B cell (primary cell): Measurements from ENCODE around the gene PARS2. TPM values are rescaled to one million over a fixed set of nuclear protein-coding genes. Genes with fewer than 3 reads are reported as not detected.

Experiments used
- ATAC-seq: fragments of 200-7000 bp; cut with Tn5 transposase; one replicate; pipeline ENCODE4 v1.10.0; 2021; ENCODE audit warnings: low read depth, mild to moderate bottlenecking, moderate number of reproducible peaks, moderate library complexity
- CTCF ChIA-PET: fragments of 350-600 bp; sonication (Branson Sonifier 250); formaldehyde crosslinking; loops from one replicate; lab custom pipeline; 2021; ENCODE audit warnings: antibody characterized with exemption, inconsistent platforms; lab: Charles Lee
- POLR2A ChIA-PET: fragments of 350-600 bp; sonication (Branson Sonifier 250); formaldehyde crosslinking; loops from one replicate; lab custom pipeline; 2021; ENCODE audit warnings: antibody characterized with exemption; lab: Charles Lee
- DNase-seq: peaks from one replicate; pipeline ENCODE4 v3.0.0; 2013
- H2AFZ ChIP-seq: 2 replicates; pipeline ENCODE4 v1.6.1; 2012; ENCODE audit warnings: mild to moderate bottlenecking, low read depth, low read length; ENCODE audit not compliant: insufficient read depth, poor library complexity, severe bottlenecking
- H3K27ac ChIP-seq, 2 donors: 1 replicate in 1 of 2; 2 replicates in 1 of 2; pipeline ENCODE4 v1.5.1; 2012 to 2013; ENCODE audit warnings: low read length in 2 of 2, mild to moderate bottlenecking in 2 of 2, moderate library complexity in 1 of 2
- H3K27me3 ChIP-seq, 4 experiments: fragments of 200-600 bp in 1 of 4; sonication (generic) in 1 of 4; replicated peaks in 1 of 4; 1 replicate in 2 of 4; 2 replicates in 2 of 4; pipeline versions ENCODE4 v1.6.1 to v1.7.0; 2013 to 2016; ENCODE audit warnings: low read length in 3 of 4, mild to moderate bottlenecking in 2 of 4, mixed read lengths in 1 of 4, moderate library complexity in 1 of 4; ENCODE audit not compliant: insufficient read depth in 4 of 4, control insufficient read depth in 3 of 4; ENCODE audit errors: control extremely low read depth in 1 of 4
- H3K36me3 ChIP-seq, 2 experiments: replicated peaks in 1 of 2; 1 replicate in 1 of 2; 2 replicates in 1 of 2; pipeline versions ENCODE4 v1.6.1 to v1.7.1; 2013; ENCODE audit warnings: low read length in 1 of 2; ENCODE audit not compliant: insufficient read depth in 2 of 2, control insufficient read depth in 1 of 2; ENCODE audit errors: control extremely low read depth in 1 of 2, extremely low read depth in 1 of 2
- H3K4me1 ChIP-seq, 2 donors: fragments of 200-600 bp in 1 of 2; sonication (generic) in 1 of 2; 1 replicate in 1 of 2; 2 replicates in 1 of 2; pipeline versions ENCODE4 v1.5.1 to v1.6.1; 2013 to 2017; ENCODE audit warnings: low read length in 2 of 2; ENCODE audit not compliant: control insufficient read depth in 2 of 2, insufficient read depth in 2 of 2
- H3K4me2 ChIP-seq: replicated peaks from 2 replicates; pipeline ENCODE3; 2012; ENCODE audit warnings: mild to moderate bottlenecking, low read depth, low read length; ENCODE audit not compliant: poor library complexity, severe bottlenecking
- H3K4me3 ChIP-seq, 5 experiments: fragments of 200-600 bp in 1 of 5; sonication (generic) in 1 of 5; 1 replicate in 3 of 5; 2 replicates in 2 of 5; pipeline versions ENCODE4 v1.5.1 to v1.7.0; 2011 to 2016; ENCODE audit warnings: low read length in 4 of 5, mild to moderate bottlenecking in 4 of 5, low read depth in 2 of 5, control low read depth in 1 of 5, moderate library complexity in 1 of 5; ENCODE audit not compliant: insufficient read depth in 1 of 5; ENCODE audit errors: control extremely low read depth in 1 of 5, extremely low read depth in 1 of 5
- H3K79me2 ChIP-seq: fragments of 200-600 bp; sonication (generic); one replicate; pipeline ENCODE4 v1.6.0; 2016; ENCODE audit warnings: low read length; ENCODE audit not compliant: control insufficient read depth, insufficient read depth
- H3K9ac ChIP-seq: fragments of 200-600 bp; sonication (generic); 2 replicates; pipeline ENCODE4 v1.6.1; 2017; ENCODE audit warnings: mild to moderate bottlenecking, low read length, moderate library complexity
- H3K9me3 ChIP-seq, 3 donors: one replicate each; pipeline versions ENCODE4 v1.6.1 to v1.7.1; 2013; ENCODE audit warnings: low read length in 2 of 3; ENCODE audit not compliant: control insufficient read depth in 2 of 3, insufficient read depth in 1 of 3; ENCODE audit errors: control extremely low read depth in 1 of 3
- H4K20me1 ChIP-seq: 2 replicates; pipeline ENCODE4 v1.6.0; 2012; ENCODE audit warnings: mild to moderate bottlenecking, low read length; ENCODE audit not compliant: insufficient read depth, control insufficient read depth, poor library complexity, severe bottlenecking
- H3K27ac Mint-ChIP-seq: one replicate; pipeline ENCODE4 v1.8.0; 2021; ENCODE audit warnings: mixed read lengths
- H3K27me3 Mint-ChIP-seq: one replicate; pipeline ENCODE4 v1.8.0; 2021; ENCODE audit warnings: mixed read lengths
- H3K4me1 Mint-ChIP-seq: one replicate; pipeline ENCODE4 v1.8.0; 2021; ENCODE audit warnings: mixed read lengths
- H3K4me3 Mint-ChIP-seq: one replicate; pipeline ENCODE4 v1.8.0; 2021; ENCODE audit warnings: mixed read lengths
- H3K9me3 Mint-ChIP-seq: one replicate; pipeline ENCODE4 v1.8.0; 2022; ENCODE audit warnings: mixed read lengths; ENCODE audit not compliant: insufficient read depth
- CTCF ChIP-seq: fragments of 200-600 bp; IDR thresholded peaks from one replicate; pipeline ENCODE4 v1.8.0; 2022; ENCODE audit warnings: antibody characterized with exemption, mild to moderate bottlenecking
- EZH2 ChIP-seq: IDR thresholded peaks from 2 replicates; pipeline ENCODE4 v1.6.1; 2012; ENCODE audit warnings: borderline replicate concordance, low read depth, mild to moderate bottlenecking, moderate library complexity, low read length; ENCODE audit not compliant: insufficient read depth, poor library complexity, severe bottlenecking
- WGBS: methylation state at CpG from one replicate; pipeline ENCODE4 v1.1.5; 2013; ENCODE audit warnings: missing lambda C conversion rate; ENCODE audit not compliant: insufficient coverage; 5-methylcytosine and 5-hydroxymethylcytosine counted together
- intact Hi-C: fragments of 100-400 bp; cut with micrococcal nuclease; formaldehyde crosslinking; loops from one replicate; pipeline ENCODE4 v1.10.0; 2022
- polyA plus RNA-seq: library from polyadenylated mRNA; depleted of rRNA; stranded (reverse); fragments of >200 nt; gene quantifications from 2 replicates; pipeline ENCODE4 v1.2.3, GENCODE V29; 2012
- total RNA-seq, 2 donors: library from RNA; stranded (reverse); fragments of 120-200 nt in 1 of 2; gene quantifications; 1 replicate in 1 of 2; 2 replicates in 1 of 2; pipeline versions ENCODE4 v1.2.3 to v1.2.4, GENCODE V29; 2013 to 2022

PARS2 gene
- total and polyA plus RNA-seq, 2 donors (not counting 1 experiment from before 2014, with no cell fraction given): 1.00 to 4.9 TPM

- ATAC-seq (no peak), DNase-seq (no peak)
- Histone ChIP-seq H3K27me3 (no peaks in the 10 kb centered on the region), H3K4me2 (no peak overlapping the region), H3K36me3 (peaks cover 0 to 3% of the 10 kb centered on the region in 2 experiments), H4K20me1 (no peaks in the 10 kb centered on the region), H3K4me1 (no peaks in the 10 kb centered on the region), H3K27ac (no peak overlapping the region), H3K4me3 (no peak overlapping the region), H3K9ac (no peak overlapping the region), H3K9me3 (peaks cover 0 to 13% (median 4%) of the 10 kb centered on the region in 3 donors), H3K79me2 (no peaks in the 10 kb centered on the region), H2AFZ (no peak overlapping the region)
- Mint-ChIP-seq H3K4me3 (no peak overlapping the region), H3K9me3 (peaks cover 3% of the 10 kb centered on the region), H3K4me1 (peaks cover 3% of the 10 kb centered on the region), H3K27ac (no peak overlapping the region), H3K27me3 (no peaks in the 10 kb centered on the region)
- ChIA-PET POLR2A (no interaction called here), CTCF (interaction anchor here (0.6 to 1.6 kb wide), 3 partner anchors 9 to 301 kb away, joined by 3 to 9 read pairs (median 3); partner anchors contain the start of gene TTC22)
- 100% methylated on average over 1 of the region's 7 CpGs for WGBS
- intact Hi-C loops: no loop called here
- TF ChIP-seq EZH2 (no peak), CTCF (no peak)
Observed at GRCh38 chr1:54792686-54793282, 28.5 kb upstream of the PARS2 start.

- H3K27ac ChIP-seq: no peak overlapping the region
- no peak overlapping the region for H3K4me3 ChIP-seq
- POLR2A ChIA-PET: no interaction called here
- intact Hi-C loops: no loop called here
- CTCF ChIA-PET: interaction anchor here (1.1 to 1.6 kb wide), 3 partner anchors 8 to 288 kb away, joined by 3 to 9 read pairs (median 3); partner anchors contain the start of gene TTC22
- H3K9me3 ChIP-seq: peaks cover 0 to 13% (median 4%) of the 10 kb centered on the region in 3 donors
- no peak overlapping the region for H3K4me2 ChIP-seq
- H3K27me3 ChIP-seq: no peaks in the 10 kb centered on the region
- H3K9ac ChIP-seq: no peak overlapping the region
- Mint-ChIP-seq H3K27me3 (no peaks in the 10 kb centered on the region), H3K27ac (no peak overlapping the region), H3K4me3 (no peak overlapping the region), H3K4me1 (peaks cover 3% of the 10 kb centered on the region), H3K9me3 (peaks cover 3% of the 10 kb centered on the region)
- no peaks in the 10 kb centered on the region for H3K79me2 ChIP-seq
- H3K36me3 ChIP-seq: peaks cover 0 to 5% of the 10 kb centered on the region in 2 experiments
- no peaks in the 10 kb centered on the region for H4K20me1 ChIP-seq
- 95% methylated on average over 6 of the region's 13 CpGs for WGBS
- H2AFZ ChIP-seq: no peak overlapping the region
- ATAC-seq: no peak
- DNase-seq: no peak
- TF ChIP-seq EZH2 (no peak), CTCF (peak; percentile 41)
- H3K4me1 ChIP-seq: no peaks in the 10 kb centered on the region
Observed at GRCh38 chr1:54791880-54792522, 27.7 kb upstream of the PARS2 start.
